Measurements from ENCODE around the gene WBP1L.

- no peak for TF ChIP-seq POLR2A (IDR thresholded peaks at IDR 0.05; ENCODE audit: low read length)
- TF ChIP-seq GATA1 (IDR thresholded peaks at IDR 0.05; ENCODE audit: low read depth, low read length): no peak
Measured at GRCh38 chr10:102758240-102758932, 14.6 kb downstream of the WBP1L start.

All from erythroblast (primary cell).